ENCODE results near the gene ZNF460. TPM values are rescaled to one million over a fixed set of nuclear protein-coding genes. Genes with fewer than 3 reads are reported as not detected.
"Not testable (repeated sequence)": the region's sequence is repeated elsewhere in the genome, so short reads cannot be mapped to it uniquely, and the experiment has no call there.

The ZNF460 gene
- total RNA-seq, 2 donors from 2014 or later = 81.4 to 118 TPM

DNA sequence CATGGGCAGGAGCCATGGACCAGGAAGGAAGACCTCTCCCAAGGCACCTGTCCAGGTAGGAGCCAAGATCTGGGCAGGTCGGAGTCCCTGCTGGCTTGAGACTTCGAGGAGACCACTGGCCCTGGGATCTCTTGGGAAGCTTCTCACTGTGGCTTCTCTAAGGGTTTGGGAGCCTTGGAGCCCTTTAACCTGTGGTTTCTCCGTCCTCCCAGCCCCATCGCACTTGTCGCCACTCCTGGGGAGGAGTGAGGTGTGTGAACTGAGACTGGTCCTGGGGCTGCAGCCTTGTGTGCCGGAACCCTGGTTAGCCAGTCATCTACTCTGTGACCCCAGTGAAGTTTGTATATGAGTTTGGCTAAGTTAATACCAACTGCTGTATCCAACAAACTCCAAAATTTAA, 31.6 kb upstream of the ZNF460 start:
- ATAC-seq (ENCODE audit: insufficient number of reproducible peaks, low FRiP score, low read depth) (no peak), DNase-seq (ENCODE audit: low spot score) (no peak)
- no peak overlapping the region for H3K27ac ChIP-seq
- H3K4me3 ChIP-seq = no peak overlapping the region
- TF ChIP-seq, protein P1, sequence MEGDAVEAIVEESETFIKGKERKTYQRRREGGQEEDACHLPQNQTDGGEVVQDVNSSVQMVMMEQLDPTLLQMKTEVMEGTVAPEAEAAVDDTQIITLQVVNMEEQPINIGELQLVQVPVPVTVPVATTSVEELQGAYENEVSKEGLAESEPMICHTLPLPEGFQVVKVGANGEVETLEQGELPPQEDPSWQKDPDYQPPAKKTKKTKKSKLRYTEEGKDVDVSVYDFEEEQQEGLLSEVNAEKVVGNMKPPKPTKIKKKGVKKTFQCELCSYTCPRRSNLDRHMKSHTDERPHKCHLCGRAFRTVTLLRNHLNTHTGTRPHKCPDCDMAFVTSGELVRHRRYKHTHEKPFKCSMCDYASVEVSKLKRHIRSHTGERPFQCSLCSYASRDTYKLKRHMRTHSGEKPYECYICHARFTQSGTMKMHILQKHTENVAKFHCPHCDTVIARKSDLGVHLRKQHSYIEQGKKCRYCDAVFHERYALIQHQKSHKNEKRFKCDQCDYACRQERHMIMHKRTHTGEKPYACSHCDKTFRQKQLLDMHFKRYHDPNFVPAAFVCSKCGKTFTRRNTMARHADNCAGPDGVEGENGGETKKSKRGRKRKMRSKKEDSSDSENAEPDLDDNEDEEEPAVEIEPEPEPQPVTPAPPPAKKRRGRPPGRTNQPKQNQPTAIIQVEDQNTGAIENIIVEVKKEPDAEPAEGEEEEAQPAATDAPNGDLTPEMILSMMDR (IDR thresholded peaks at IDR 0.05) = no peak
- no peaks in the 10 kb centered on the region for H3K27me3 ChIP-seq (replicated peaks; ENCODE audit: insufficient read depth)
- peaks cover 78% of the 10 kb centered on the region for H3K36me3 ChIP-seq
- no peaks in the 10 kb centered on the region for H3K4me1 ChIP-seq (ENCODE audit: control insufficient read depth in 1 of 2, low read depth in 2 of 2)
- peaks cover 32% of the 10 kb centered on the region for H3K9me3 ChIP-seq

DNA sequence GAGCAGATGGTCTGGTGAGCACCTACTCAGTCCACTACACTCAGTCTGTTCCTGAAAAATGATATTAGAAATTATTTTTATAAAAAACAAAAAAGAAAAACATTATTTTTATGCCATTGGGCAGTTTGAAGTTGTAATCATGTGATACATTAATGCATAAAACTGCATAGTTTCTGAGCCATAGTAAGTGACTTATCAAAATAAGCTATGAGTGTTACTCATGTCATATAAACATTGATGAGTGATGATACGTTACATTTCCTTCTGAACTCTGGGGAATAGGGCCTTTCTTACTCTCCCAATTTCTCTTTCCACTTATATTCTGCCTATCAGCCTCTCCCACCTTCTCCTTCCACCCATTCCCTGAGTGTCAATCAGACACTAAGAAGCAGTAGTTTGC, 31.0 kb upstream of the ZNF460 start:
- H3K36me3 ChIP-seq = peaks cover 80% of the 10 kb centered on the region

DNA sequence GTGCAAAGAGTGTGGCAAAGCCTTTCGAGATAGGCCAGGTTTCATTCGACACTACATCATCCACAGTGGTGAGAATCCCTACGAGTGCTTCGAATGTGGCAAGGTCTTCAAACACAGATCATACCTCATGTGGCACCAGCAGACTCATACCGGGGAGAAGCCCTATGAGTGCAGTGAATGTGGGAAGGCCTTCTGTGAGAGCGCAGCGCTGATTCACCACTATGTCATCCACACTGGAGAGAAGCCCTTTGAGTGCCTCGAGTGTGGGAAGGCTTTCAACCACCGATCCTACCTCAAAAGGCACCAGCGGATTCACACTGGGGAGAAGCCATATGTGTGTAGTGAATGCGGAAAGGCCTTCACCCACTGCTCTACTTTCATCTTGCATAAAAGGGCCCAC, 26.5 kb upstream of the ZNF460 start:
- H3K4me3 ChIP-seq; ATAC-seq (ENCODE audit: insufficient number of reproducible peaks, low FRiP score, low read depth); DNase-seq (ENCODE audit: low spot score); H3K27ac ChIP-seq; H3K27me3 ChIP-seq (replicated peaks; ENCODE audit: insufficient read depth); H3K4me1 ChIP-seq (ENCODE audit: control insufficient read depth in 1 of 2, low read depth in 2 of 2): not testable (repeated sequence)
- H3K36me3 ChIP-seq = peaks cover 51% of the 10 kb centered on the region
- peaks cover 30% of the 10 kb centered on the region for H3K9me3 ChIP-seq

More for the DNA sequence above, 31.0 kb upstream of the ZNF460 start:
- DNase-seq (ENCODE audit: low spot score) (no peak), ATAC-seq (ENCODE audit: insufficient number of reproducible peaks, low FRiP score, low read depth) (no peak)
- H3K4me3 ChIP-seq = no peak overlapping the region
- H3K4me1 ChIP-seq (ENCODE audit: control insufficient read depth in 1 of 2, low read depth in 2 of 2) = no peaks in the 10 kb centered on the region
- TF ChIP-seq, protein P1 (IDR thresholded peaks at IDR 0.05) = no peak
- no peaks in the 10 kb centered on the region for H3K27me3 ChIP-seq (replicated peaks; ENCODE audit: insufficient read depth)
- H3K9me3 ChIP-seq = peaks cover 36% of the 10 kb centered on the region
- no peak overlapping the region for H3K27ac ChIP-seq

DNA sequence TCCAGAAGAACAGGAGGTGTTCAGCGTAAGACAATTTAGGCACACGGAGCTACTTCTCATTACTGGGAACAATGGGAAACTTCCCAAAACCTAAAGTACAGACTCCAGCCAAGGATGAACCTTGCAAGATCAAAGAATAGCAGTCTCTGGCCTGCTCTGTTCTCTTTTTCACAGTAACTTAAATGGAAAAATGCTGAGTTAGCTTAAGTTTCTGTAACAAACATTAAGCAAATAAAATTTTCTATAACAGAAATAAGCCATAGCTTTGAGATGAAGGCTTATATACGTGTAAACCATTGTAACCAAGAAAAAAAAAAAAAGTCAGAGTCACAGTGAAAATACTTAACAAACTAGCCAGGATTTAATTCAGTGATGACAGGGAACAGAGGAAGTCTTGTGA, 18.2 kb upstream of the ZNF460 start:
- DNase-seq (ENCODE audit: low spot score) (no peak), ATAC-seq (ENCODE audit: insufficient number of reproducible peaks, low FRiP score, low read depth) (no peak)
- Histone ChIP-seq H3K4me3 (no peak overlapping the region), H3K27ac (no peak overlapping the region), H3K9me3 (peaks cover 25% of the 10 kb centered on the region), H3K27me3 (replicated peaks; ENCODE audit: insufficient read depth) (no peaks in the 10 kb centered on the region), H3K36me3 (peaks cover 22% of the 10 kb centered on the region), H3K4me1 (ENCODE audit: control insufficient read depth in 1 of 2, low read depth in 2 of 2) (no peaks in the 10 kb centered on the region)
- TF ChIP-seq, protein P1 (IDR thresholded peaks at IDR 0.05) = no peak

DNA sequence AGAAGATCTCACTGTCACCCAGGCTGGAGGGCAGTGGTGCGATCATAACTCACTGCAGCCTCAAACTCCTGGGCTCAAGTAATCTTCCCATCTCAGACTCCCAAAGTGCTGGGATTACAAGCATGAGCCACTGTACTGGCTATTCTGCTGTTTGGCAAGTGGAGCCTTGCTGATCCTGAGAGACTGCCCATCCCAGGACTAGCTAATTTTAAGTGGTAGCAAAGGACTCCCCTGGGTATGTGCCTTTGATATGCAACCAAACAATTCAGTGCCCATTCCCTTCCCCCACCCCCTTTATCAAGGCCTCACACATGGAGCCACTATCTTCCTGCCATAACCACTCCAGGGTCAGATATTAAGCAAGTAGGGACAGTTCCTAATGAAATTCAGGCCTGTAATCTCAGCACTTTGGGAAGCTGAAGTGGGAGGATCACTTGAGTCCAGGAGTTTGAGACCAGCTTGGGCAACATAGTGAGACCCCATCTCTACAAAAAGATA, 17.0 kb upstream of the ZNF460 start:
- peaks cover 23% of the 10 kb centered on the region for H3K9me3 ChIP-seq
- TF ChIP-seq, protein P1 (IDR thresholded peaks at IDR 0.05) = no peak
- H3K27me3 ChIP-seq (replicated peaks; ENCODE audit: insufficient read depth) = no peaks in the 10 kb centered on the region
- H3K4me3 ChIP-seq = no peak overlapping the region
- DNase-seq (ENCODE audit: low spot score) (no peak), ATAC-seq (ENCODE audit: insufficient number of reproducible peaks, low FRiP score, low read depth) (no peak)
- H3K4me1 ChIP-seq (ENCODE audit: control insufficient read depth in 1 of 2, low read depth in 2 of 2) = no peaks in the 10 kb centered on the region
- peaks cover 22% of the 10 kb centered on the region for H3K36me3 ChIP-seq
- H3K27ac ChIP-seq = no peak overlapping the region

DNA sequence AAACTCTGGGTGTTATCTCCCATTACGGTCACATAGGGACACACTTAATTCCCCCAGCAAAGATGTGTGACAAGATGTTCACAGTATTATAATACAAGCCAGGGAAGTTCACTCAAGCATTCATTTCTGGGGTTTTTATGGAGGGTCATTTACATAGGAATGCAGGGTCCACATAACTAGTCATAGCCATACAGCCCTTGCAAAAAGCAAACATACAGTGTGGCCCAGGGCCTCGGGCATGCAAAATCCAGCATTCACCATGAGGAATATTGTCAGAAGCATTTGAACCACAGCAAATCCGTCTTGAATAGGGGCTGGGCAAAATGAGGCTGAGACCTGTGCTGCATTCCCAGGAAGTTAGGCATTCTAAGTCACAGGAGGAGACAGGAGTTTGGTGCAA, 13.0 kb upstream of the ZNF460 start:
- H3K36me3 ChIP-seq = no peaks in the 10 kb centered on the region
- DNase-seq (ENCODE audit: low spot score) = no peak

More for the DNA sequence above, 13.0 kb upstream of the ZNF460 start:
- Histone ChIP-seq H3K4me3 (no peak overlapping the region), H3K9me3 (peaks cover under 1% of the 10 kb centered on the region), H3K27ac (no peak overlapping the region), H3K4me1 (ENCODE audit: control insufficient read depth in 1 of 2, low read depth in 2 of 2) (no peaks in the 10 kb centered on the region), H3K27me3 (replicated peaks; ENCODE audit: insufficient read depth) (no peaks in the 10 kb centered on the region)
- ATAC-seq (ENCODE audit: insufficient number of reproducible peaks, low FRiP score, low read depth) = no peak
- TF ChIP-seq, protein P1 (IDR thresholded peaks at IDR 0.05) = no peak
